Liver (tissue), 3 donors: ENCODE data around the gene PIEZO1.

ENCODE experiments used
- FOXA1 ChIP-seq: IDR thresholded peaks from 2 replicates; pipeline ENCODE4 v1.6.1; 2016; ENCODE audit warnings: antibody characterized with exemption
- GABPA ChIP-seq, 2 donors: IDR thresholded peaks in 1 of 2; conservative IDR thresholded peaks in 1 of 2; 2 replicates each; pipeline ENCODE4 v1.6.1; 2016; ENCODE audit warnings: antibody characterized with exemption in 2 of 2, mild to moderate bottlenecking in 1 of 2, moderate library complexity in 1 of 2
- HNF4A ChIP-seq, 2 donors: conservative IDR thresholded peaks; 2 replicates each; pipeline ENCODE4 v1.6.1; 2016; ENCODE audit warnings: antibody characterized with exemption in 2 of 2, mild to moderate bottlenecking in 2 of 2
- JUND ChIP-seq, 2 donors: IDR thresholded peaks; 2 replicates each; pipeline ENCODE4 v1.6.1; 2016; ENCODE audit warnings: antibody characterized with exemption in 2 of 2
- RAD21 ChIP-seq, 2 donors: IDR thresholded peaks; 2 replicates each; pipeline ENCODE4 v1.6.1; 2016; ENCODE audit warnings: antibody characterized with exemption in 2 of 2, mild to moderate bottlenecking in 2 of 2
- REST ChIP-seq: IDR thresholded peaks from 2 replicates; pipeline ENCODE4 v1.6.1; 2016; ENCODE audit warnings: antibody characterized with exemption, mild to moderate bottlenecking
- SP1 ChIP-seq: IDR thresholded peaks from 2 replicates; pipeline ENCODE4 v1.6.1; 2018; ENCODE audit warnings: antibody characterized with exemption, mild to moderate bottlenecking
- TAF1 ChIP-seq: conservative IDR thresholded peaks from 2 replicates; pipeline ENCODE4 v1.6.1; 2016; ENCODE audit warnings: antibody characterized with exemption, mild to moderate bottlenecking
- YY1 ChIP-seq: IDR thresholded peaks from 2 replicates; pipeline ENCODE4 v1.6.1; 2016; ENCODE audit warnings: antibody characterized with exemption, mild to moderate bottlenecking
- TF ChIP-seq, protein P1 (sequence below): fragments of 150-350 bp; IDR thresholded peaks from 2 replicates; pipeline ENCODE4 v1.5.1; 2017; ENCODE audit warnings: improper control_type of control experiment, low read depth, low read length; ENCODE audit not compliant: missing input control
- donor health status: healthy.
- donor health status: healthy.

DNA sequence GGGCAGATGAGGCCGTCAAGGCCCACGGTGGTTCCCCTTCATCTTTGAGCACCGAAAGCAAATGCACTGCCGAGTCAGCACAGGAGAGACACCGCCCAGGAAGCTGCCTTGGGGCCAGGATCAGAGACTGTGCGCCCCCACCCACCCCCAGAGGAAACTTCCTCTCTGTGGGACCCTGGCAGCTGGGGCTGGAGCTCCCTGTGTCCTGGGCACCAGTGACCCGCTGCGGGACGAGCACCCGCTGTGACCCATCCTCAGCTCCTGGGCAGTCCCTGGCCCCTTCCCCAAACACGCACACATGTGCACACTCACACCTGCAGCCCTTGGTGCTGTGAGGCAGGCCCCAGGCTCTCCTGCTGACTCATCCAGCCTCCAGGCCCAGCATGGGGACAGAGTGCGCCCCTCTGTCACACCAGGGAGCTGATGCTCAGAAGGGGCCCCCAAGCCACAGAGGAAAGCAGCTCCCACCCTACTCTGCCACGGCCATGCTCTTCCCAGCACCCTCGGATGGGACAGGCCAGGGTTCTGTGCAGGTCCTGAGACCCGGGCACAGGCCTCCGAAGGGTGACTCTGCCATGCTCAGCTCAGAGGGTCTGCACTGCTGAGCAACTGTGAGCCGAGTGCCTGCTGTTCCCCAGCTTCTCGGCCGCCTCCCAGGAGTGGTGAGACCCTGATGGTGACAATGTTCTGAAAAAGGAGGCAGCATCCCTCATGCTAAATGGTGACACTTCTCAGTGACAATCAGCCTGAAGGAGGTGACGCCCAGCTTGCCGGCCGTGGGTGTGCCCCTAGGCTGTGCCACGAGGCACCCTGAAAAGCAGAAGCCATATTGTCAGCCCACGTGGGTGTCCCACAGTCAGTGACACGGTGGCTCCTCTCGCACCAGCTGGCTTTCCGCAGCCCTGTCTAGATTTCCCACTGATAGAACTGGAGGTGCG, 3.6 kb downstream of the PIEZO1 start:
- TF ChIP-seq, protein P1, sequence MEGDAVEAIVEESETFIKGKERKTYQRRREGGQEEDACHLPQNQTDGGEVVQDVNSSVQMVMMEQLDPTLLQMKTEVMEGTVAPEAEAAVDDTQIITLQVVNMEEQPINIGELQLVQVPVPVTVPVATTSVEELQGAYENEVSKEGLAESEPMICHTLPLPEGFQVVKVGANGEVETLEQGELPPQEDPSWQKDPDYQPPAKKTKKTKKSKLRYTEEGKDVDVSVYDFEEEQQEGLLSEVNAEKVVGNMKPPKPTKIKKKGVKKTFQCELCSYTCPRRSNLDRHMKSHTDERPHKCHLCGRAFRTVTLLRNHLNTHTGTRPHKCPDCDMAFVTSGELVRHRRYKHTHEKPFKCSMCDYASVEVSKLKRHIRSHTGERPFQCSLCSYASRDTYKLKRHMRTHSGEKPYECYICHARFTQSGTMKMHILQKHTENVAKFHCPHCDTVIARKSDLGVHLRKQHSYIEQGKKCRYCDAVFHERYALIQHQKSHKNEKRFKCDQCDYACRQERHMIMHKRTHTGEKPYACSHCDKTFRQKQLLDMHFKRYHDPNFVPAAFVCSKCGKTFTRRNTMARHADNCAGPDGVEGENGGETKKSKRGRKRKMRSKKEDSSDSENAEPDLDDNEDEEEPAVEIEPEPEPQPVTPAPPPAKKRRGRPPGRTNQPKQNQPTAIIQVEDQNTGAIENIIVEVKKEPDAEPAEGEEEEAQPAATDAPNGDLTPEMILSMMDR: no peak
- TF ChIP-seq JUND (IDR thresholded peaks at IDR 0.05) (no peak), YY1 (no peak), TAF1 (no peak), GABPA (IDR thresholded peaks at IDR 0.05 in 1 of 2, conservative IDR thresholded peaks at IDR 0.05 in 1 of 2) (no peak), REST (no peak), SP1 (no peak), FOXA1 (no peak), HNF4A (conservative IDR thresholded peaks at IDR 0.05) (no peak), RAD21 (IDR thresholded peaks at IDR 0.05) (no peak)
